Measurements from ENCODE around the gene ECPAS.

Gene ECPAS

DNA sequence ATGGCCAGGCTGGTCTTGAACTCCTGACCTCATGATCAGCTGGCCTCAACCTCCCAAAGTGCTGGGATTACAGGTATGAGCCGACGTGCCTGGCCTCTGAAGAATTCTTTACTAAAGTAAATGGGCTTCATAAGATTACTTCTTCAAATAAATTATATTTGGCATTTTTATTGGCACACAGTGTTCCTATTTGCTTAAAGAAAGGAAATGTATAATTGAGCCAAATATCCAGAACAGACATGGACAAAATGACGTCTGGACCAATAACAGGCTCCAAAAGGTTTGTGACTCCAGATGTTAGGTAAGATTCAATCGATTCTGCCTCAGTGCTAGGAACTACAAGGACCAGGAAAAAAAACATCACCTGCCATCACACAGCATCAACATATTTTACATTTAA lies 40.7 kb downstream of the ECPAS start:
- H3K23ac ChIP-seq (ENCODE audit: low read length), result no peak overlapping the region
- no peak overlapping the region for H3K14ac ChIP-seq (ENCODE audit: low read length)
- H3K4me1 ChIP-seq (ENCODE audit: control insufficient read depth in 1 of 2, insufficient read depth in 2 of 2, low read length in 2 of 2), result no peaks in the 10 kb centered on the region
- no peak overlapping the region for H3K4me2 ChIP-seq (ENCODE audit: low read length)
- no peak overlapping the region for H4K91ac ChIP-seq (ENCODE audit: low read depth, low read length)
- H2BK120ac ChIP-seq (ENCODE audit: insufficient read depth, low read length, poor library complexity), result no peak overlapping the region
- H3K4me3 ChIP-seq (ENCODE audit: low read depth, low read length), result no peak overlapping the region
- no peak overlapping the region for H3K9ac ChIP-seq (ENCODE audit: low read length)
- peaks cover 4 to 5% of the 10 kb centered on the region in 2 experiments for H3K36me3 ChIP-seq (ENCODE audit: control insufficient read depth in 1 of 2, insufficient read depth in 2 of 2, low read length in 2 of 2)
- H3K9me3 ChIP-seq (ENCODE audit: insufficient read depth, low read depth, low read length), result no peaks in the 10 kb centered on the region
- H2BK5ac ChIP-seq (ENCODE audit: low read depth, low read length, poor library complexity), result no peak overlapping the region
- H4K12ac ChIP-seq (ENCODE audit: low read depth, low read length), result no peak overlapping the region
- no CpG with 5 or more reads among the region's 4 CpGs for WGBS (ENCODE audit: extremely low coverage, insufficient coverage, insufficient read length)
- H3K27me3 ChIP-seq (ENCODE audit: insufficient read depth, low read length), result no peaks in the 10 kb centered on the region
- H3K79me2 ChIP-seq (ENCODE audit: control insufficient read depth, insufficient read depth, low read length, poor library complexity), result no peaks in the 10 kb centered on the region
- no peak overlapping the region for H2AFZ ChIP-seq (ENCODE audit: insufficient read depth, low read length, poor library complexity)
- no peak overlapping the region for H3K27ac ChIP-seq (ENCODE audit: low read depth, low read length)
- no peak overlapping the region for H3K18ac ChIP-seq (ENCODE audit: low read length)
- H4K8ac ChIP-seq (ENCODE audit: low read depth, low read length), result no peak overlapping the region
- no peaks in the 10 kb centered on the region for H3K79me1 ChIP-seq (ENCODE audit: low read length)
- no peak overlapping the region for H2BK12ac ChIP-seq (ENCODE audit: low read length)
- H3K4ac ChIP-seq (ENCODE audit: low read depth, low read length), result no peak overlapping the region
- DNase-seq, result no peak
- no peak overlapping the region for H2AK5ac ChIP-seq (ENCODE audit: low read length)

DNA sequence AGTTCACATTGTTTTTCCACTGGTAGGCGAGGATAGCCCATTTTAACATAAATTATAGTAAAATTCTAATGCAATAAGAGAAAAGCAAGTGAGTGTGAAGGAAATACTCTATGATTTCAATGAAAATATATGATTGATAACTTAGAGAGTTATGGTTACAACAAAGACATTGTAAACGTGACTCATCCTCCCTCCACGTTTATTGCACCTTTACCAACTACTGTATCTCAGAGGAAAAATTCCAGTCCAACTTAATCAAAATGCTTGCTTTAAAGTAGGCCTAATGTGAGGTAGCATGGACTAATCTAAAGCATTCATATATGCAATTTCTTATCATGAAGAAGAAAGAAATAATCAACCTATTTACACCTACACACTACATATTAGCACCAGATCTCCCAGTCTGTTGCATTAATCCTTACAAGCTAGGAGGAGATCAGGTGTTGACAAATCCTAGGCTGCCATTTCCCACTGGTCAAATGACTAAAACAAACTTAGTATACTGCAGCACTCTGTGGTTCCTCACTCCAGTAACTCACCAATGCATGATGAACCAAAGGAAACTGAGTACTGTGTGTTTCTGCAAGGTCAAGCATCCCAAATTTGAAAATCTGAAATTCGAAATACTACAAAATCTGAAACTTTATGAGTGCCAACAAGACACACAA lies 41.7 kb downstream of the ECPAS start:
- Histone ChIP-seq H3K36me3 (ENCODE audit: control insufficient read depth in 1 of 2, insufficient read depth in 2 of 2, low read length in 2 of 2) (peaks cover 6 to 7% of the 10 kb centered on the region in 2 experiments), H2BK12ac (ENCODE audit: low read length) (no peak overlapping the region), H3K4me3 (ENCODE audit: low read depth, low read length) (no peak overlapping the region), H3K18ac (ENCODE audit: low read length) (no peak overlapping the region), H4K91ac (ENCODE audit: low read depth, low read length) (no peak overlapping the region), H3K4ac (ENCODE audit: low read depth, low read length) (no peak overlapping the region), H3K27ac (ENCODE audit: low read depth, low read length) (no peak overlapping the region), H4K12ac (ENCODE audit: low read depth, low read length) (no peak overlapping the region), H2AFZ (ENCODE audit: insufficient read depth, low read length, poor library complexity) (no peak overlapping the region), H2AK5ac (ENCODE audit: low read length) (no peak overlapping the region), H2BK5ac (ENCODE audit: low read depth, low read length, poor library complexity) (no peak overlapping the region), H3K4me2 (ENCODE audit: low read length) (no peak overlapping the region), H3K4me1 (ENCODE audit: control insufficient read depth in 1 of 2, insufficient read depth in 2 of 2, low read length in 2 of 2) (no peaks in the 10 kb centered on the region), H2BK120ac (ENCODE audit: insufficient read depth, low read length, poor library complexity) (no peak overlapping the region), H4K8ac (ENCODE audit: low read depth, low read length) (no peak overlapping the region), H3K23ac (ENCODE audit: low read length) (no peak overlapping the region), H3K79me2 (ENCODE audit: control insufficient read depth, insufficient read depth, low read length, poor library complexity) (no peaks in the 10 kb centered on the region), H3K14ac (ENCODE audit: low read length) (no peak overlapping the region), H3K79me1 (ENCODE audit: low read length) (no peaks in the 10 kb centered on the region), H3K9ac (ENCODE audit: low read length) (no peak overlapping the region), H3K27me3 (ENCODE audit: insufficient read depth, low read length) (no peaks in the 10 kb centered on the region), H3K9me3 (ENCODE audit: insufficient read depth, low read depth, low read length) (no peaks in the 10 kb centered on the region)
- no CpG with 5 or more reads among the region's 4 CpGs for WGBS (ENCODE audit: extremely low coverage, insufficient coverage, insufficient read length)
- DNase-seq, result no peak

- Histone ChIP-seq H3K18ac (ENCODE audit: low read length) (no peak overlapping the region), H2BK120ac (ENCODE audit: insufficient read depth, low read length, poor library complexity) (no peak overlapping the region), H3K4me1 (ENCODE audit: control insufficient read depth in 1 of 2, insufficient read depth in 2 of 2, low read length in 2 of 2) (no peaks in the 10 kb centered on the region), H3K14ac (ENCODE audit: low read length) (no peak overlapping the region), H2AK5ac (ENCODE audit: low read length) (no peak overlapping the region), H2BK5ac (ENCODE audit: low read depth, low read length, poor library complexity) (no peak overlapping the region), H2AFZ (ENCODE audit: insufficient read depth, low read length, poor library complexity) (no peak overlapping the region), H3K4ac (ENCODE audit: low read depth, low read length) (no peak overlapping the region), H2BK12ac (ENCODE audit: low read length) (no peak overlapping the region), H4K12ac (ENCODE audit: low read depth, low read length) (no peak overlapping the region), H3K79me2 (ENCODE audit: control insufficient read depth, insufficient read depth, low read length, poor library complexity) (no peaks in the 10 kb centered on the region), H3K27ac (ENCODE audit: low read depth, low read length) (no peak overlapping the region), H3K4me2 (ENCODE audit: low read length) (no peak overlapping the region), H3K4me3 (ENCODE audit: low read depth, low read length) (no peak overlapping the region), H3K36me3 (ENCODE audit: control insufficient read depth in 1 of 2, insufficient read depth in 2 of 2, low read length in 2 of 2) (peaks cover 6 to 7% of the 10 kb centered on the region in 2 experiments), H4K8ac (ENCODE audit: low read depth, low read length) (no peak overlapping the region), H3K9ac (ENCODE audit: low read length) (no peak overlapping the region), H3K27me3 (ENCODE audit: insufficient read depth, low read length) (no peaks in the 10 kb centered on the region), H3K23ac (ENCODE audit: low read length) (no peak overlapping the region), H3K79me1 (ENCODE audit: low read length) (no peaks in the 10 kb centered on the region), H3K9me3 (ENCODE audit: insufficient read depth, low read depth, low read length) (no peaks in the 10 kb centered on the region), H4K91ac (ENCODE audit: low read depth, low read length) (no peak overlapping the region)
- DNase-seq, result no peak
- WGBS (ENCODE audit: extremely low coverage, insufficient coverage, insufficient read length), result no CpG with 5 or more reads among the region's 3 CpGs
Measured at GRCh38 chr9:111440226-111440625, 44.0 kb downstream of the ECPAS start.

GRCh38 chr9:111438541-111439235 lies 45.5 kb downstream of the ECPAS start:
- Histone ChIP-seq H3K4me1 (ENCODE audit: control insufficient read depth in 1 of 2, insufficient read depth in 2 of 2, low read length in 2 of 2) (no peaks in the 10 kb centered on the region), H3K18ac (ENCODE audit: low read length) (no peak overlapping the region), H2AK5ac (ENCODE audit: low read length) (no peak overlapping the region), H4K12ac (ENCODE audit: low read depth, low read length) (no peak overlapping the region), H3K4me2 (ENCODE audit: low read length) (no peak overlapping the region), H3K36me3 (ENCODE audit: control insufficient read depth in 1 of 2, insufficient read depth in 2 of 2, low read length in 2 of 2) (peaks cover 6 to 8% of the 10 kb centered on the region in 2 experiments), H3K4ac (ENCODE audit: low read depth, low read length) (no peak overlapping the region), H3K23ac (ENCODE audit: low read length) (no peak overlapping the region), H3K9ac (ENCODE audit: low read length) (no peak overlapping the region), H2BK5ac (ENCODE audit: low read depth, low read length, poor library complexity) (no peak overlapping the region), H3K27me3 (ENCODE audit: insufficient read depth, low read length) (no peaks in the 10 kb centered on the region), H4K8ac (ENCODE audit: low read depth, low read length) (no peak overlapping the region), H3K14ac (ENCODE audit: low read length) (no peak overlapping the region), H3K9me3 (ENCODE audit: insufficient read depth, low read depth, low read length) (no peaks in the 10 kb centered on the region), H3K79me1 (ENCODE audit: low read length) (no peaks in the 10 kb centered on the region), H3K27ac (ENCODE audit: low read depth, low read length) (no peak overlapping the region), H3K4me3 (ENCODE audit: low read depth, low read length) (no peak overlapping the region), H4K91ac (ENCODE audit: low read depth, low read length) (no peak overlapping the region), H3K79me2 (ENCODE audit: control insufficient read depth, insufficient read depth, low read length, poor library complexity) (no peaks in the 10 kb centered on the region), H2BK120ac (ENCODE audit: insufficient read depth, low read length, poor library complexity) (no peak overlapping the region), H2AFZ (ENCODE audit: insufficient read depth, low read length, poor library complexity) (no peak overlapping the region), H2BK12ac (ENCODE audit: low read length) (no peak overlapping the region)
- no CpG with 5 or more reads among the region's 6 CpGs for WGBS (ENCODE audit: extremely low coverage, insufficient coverage, insufficient read length)
- no peak for DNase-seq
